Subcutaneous abdominal adipose tissue (tissue), 5 donors: Measurements from ENCODE around the gene TMEM139.

Source experiments
- H3K27ac ChIP-seq: one replicate; pipeline ENCODE4 v1.7.0; 2013; ENCODE audit warnings: low read depth, mild to moderate bottlenecking, inconsistent platforms, low read length, moderate library complexity
- H3K27me3 ChIP-seq, 5 donors: one replicate each; pipeline ENCODE4 v1.7.0; 2013; ENCODE audit warnings: low read length in 5 of 5, inconsistent platforms in 1 of 5; ENCODE audit not compliant: control insufficient read depth in 5 of 5, insufficient read depth in 4 of 5
- H3K36me3 ChIP-seq, 5 donors: one replicate each; pipeline ENCODE4 v1.7.0; 2013; ENCODE audit warnings: low read length in 5 of 5; ENCODE audit not compliant: control insufficient read depth in 5 of 5, insufficient read depth in 5 of 5
- H3K4me1 ChIP-seq, 5 donors: one replicate each; pipeline ENCODE4 v1.7.0; 2013; ENCODE audit warnings: low read length in 5 of 5, mild to moderate bottlenecking in 3 of 5, moderate library complexity in 1 of 5; ENCODE audit not compliant: control insufficient read depth in 5 of 5, insufficient read depth in 5 of 5
- H3K4me3 ChIP-seq, 5 donors: one replicate each; pipeline ENCODE4 v1.7.0; 2013; ENCODE audit warnings: low read length in 5 of 5, low read depth in 1 of 5
- H3K9ac ChIP-seq, 5 donors: one replicate each; pipeline ENCODE4 v1.7.0; 2013; ENCODE audit warnings: low read length in 5 of 5, mild to moderate bottlenecking in 4 of 5, moderate library complexity in 3 of 5
- H3K9me3 ChIP-seq, 5 donors: one replicate each; pipeline ENCODE4 v1.7.0; 2013; ENCODE audit warnings: low read length in 5 of 5; ENCODE audit not compliant: control insufficient read depth in 5 of 5
- donor health status: healthy.
- donor health status: healthy.
- donor health status: healthy.
- donor health status: healthy.
- donor health status: healthy.

The TMEM139 gene

DNA sequence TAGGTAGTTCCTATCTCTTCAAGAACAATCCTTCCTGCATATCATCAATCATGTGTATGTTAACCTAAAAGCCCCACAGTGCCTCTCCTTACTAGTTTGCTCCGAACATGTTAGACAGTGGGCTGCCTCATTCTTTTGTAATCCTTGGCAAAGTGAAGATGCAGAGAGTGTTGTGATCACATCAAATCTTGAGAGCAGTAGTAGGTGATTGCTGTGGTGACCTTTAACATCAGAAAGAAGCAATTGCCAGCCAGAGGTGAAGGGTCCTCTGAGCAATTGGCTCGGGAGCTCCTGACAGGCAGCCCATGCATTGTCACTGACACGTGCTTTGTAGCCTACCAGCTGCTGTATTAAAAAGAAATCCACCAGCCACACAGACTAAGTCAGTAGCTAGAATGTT, 41.1 kb upstream of the TMEM139 start:
- Histone ChIP-seq H3K36me3 (no peaks in the 10 kb centered on the region), H3K4me3 (no peak overlapping the region), H3K27me3 (peaks cover 0 to 7% (median 0%) of the 10 kb centered on the region in 5 donors), H3K4me1 (peaks cover 3 to 4% (median 3%) of the 10 kb centered on the region in 5 donors), H3K9ac (no peak overlapping the region), H3K9me3 (no peaks in the 10 kb centered on the region), H3K27ac (no peak overlapping the region)

DNA sequence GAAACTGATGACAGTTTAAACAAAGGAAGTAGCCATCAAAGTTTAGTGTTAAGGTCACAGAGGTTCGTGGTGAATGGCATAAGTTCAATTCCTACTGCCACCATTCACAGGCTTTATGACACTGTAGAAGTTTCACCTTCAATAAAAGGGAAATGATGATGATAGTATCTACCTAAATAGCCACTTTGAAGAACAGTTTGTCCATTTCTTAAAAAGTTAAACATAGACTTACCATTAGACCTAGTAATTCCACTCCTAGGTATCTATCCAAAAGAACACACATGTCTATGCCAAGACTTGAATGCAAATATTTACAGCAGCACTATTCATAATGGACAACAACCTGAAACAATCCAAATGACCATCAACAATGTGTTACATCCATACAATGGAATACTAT, 40.4 kb upstream of the TMEM139 start:
- H3K9me3 ChIP-seq, result no peaks in the 10 kb centered on the region
- H3K4me1 ChIP-seq, result peaks cover 3 to 4% (median 3%) of the 10 kb centered on the region in 5 donors
- no peak overlapping the region for H3K27ac ChIP-seq
- no peak overlapping the region for H3K4me3 ChIP-seq
- H3K27me3 ChIP-seq, result peaks cover 0 to 10% (median 0%) of the 10 kb centered on the region in 5 donors
- H3K36me3 ChIP-seq, result no peaks in the 10 kb centered on the region
- H3K9ac ChIP-seq, result no peak overlapping the region

DNA sequence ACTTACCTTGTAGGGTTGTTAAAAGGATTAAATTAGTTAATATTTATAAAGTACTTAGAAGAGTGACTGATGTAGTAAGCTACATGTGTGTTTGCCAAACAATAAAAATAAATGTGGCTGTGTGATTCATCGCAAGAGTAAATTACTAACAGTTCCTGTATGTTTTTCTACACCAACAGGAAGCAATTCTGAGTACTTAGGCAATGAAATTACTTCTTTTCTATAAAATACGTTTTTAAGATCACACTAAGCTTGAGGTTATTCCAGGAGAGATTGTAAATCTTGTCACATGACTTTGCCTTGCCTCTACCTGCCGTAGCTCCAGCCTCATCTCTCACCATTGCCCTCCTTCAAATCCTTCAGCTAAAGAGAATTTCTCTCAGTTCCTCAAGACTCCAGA, 39.6 kb upstream of the TMEM139 start:
- Histone ChIP-seq H3K27me3 (peaks cover 0 to 10% (median 0%) of the 10 kb centered on the region in 5 donors), H3K9me3 (no peaks in the 10 kb centered on the region), H3K4me1 (peaks cover 3 to 4% (median 3%) of the 10 kb centered on the region in 5 donors), H3K9ac (no peak overlapping the region), H3K36me3 (no peaks in the 10 kb centered on the region), H3K27ac (no peak overlapping the region), H3K4me3 (no peak overlapping the region)

DNA sequence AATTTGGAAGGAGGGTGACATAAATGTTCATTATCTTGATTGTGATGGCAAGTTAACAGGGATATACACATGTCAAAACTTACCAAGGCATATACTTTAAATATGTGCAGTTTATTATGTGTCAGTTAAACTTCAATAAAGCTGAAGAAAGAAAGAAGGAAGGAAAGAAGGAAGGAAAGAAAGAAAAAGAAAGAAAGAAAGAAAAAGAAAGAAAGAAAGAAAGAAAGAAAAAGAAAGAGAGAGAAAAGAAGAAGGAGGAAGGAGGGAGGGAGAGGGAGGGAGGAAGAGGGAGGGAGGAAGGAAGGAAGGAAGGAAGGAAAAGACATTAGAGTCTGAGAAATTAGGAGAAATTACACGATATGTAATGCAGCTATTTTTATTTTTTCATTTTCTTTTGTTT, 37.4 kb upstream of the TMEM139 start:
- H3K36me3 ChIP-seq, result no peaks in the 10 kb centered on the region
- H3K9me3 ChIP-seq, result no peaks in the 10 kb centered on the region
- peaks cover 0 to 9% (median 0%) of the 10 kb centered on the region in 5 donors for H3K27me3 ChIP-seq
- H3K4me1 ChIP-seq, result no peaks in the 10 kb centered on the region
- H3K4me3 ChIP-seq, result no peak overlapping the region
- H3K27ac ChIP-seq, result no peak overlapping the region
- H3K9ac ChIP-seq, result no peak overlapping the region

DNA sequence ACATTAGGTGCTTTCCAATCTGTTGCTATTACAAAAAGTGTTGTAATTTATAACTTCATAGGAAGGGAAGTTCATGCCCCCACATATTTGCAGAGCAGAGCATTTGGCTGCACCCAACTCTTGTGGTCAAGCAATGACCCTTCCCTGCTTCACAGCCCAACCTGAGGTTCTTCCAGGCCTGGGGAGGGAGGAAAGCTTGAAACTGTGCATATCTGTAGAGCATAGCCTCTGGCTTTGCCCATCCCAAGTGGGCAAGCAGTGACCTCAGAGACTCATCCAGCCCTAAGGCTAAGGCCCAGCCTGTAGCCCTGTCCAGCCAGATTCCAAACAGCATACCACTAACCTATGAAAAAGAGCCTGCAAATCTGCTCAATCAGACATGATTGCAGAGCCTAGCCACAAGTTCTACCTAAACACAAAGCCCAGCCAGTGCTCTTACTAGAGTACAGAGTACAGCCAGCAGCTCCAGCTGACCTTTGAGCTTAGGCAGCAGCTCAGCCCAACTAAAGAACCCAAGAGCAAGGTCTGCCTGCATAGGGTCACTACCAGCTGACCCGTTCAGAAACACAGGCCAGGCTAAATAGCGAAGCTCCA, 35.9 kb upstream of the TMEM139 start:
- no peaks in the 10 kb centered on the region for H3K36me3 ChIP-seq
- H3K27me3 ChIP-seq, result peaks cover 0 to 7% (median 0%) of the 10 kb centered on the region in 5 donors
- H3K27ac ChIP-seq, result no peak overlapping the region
- no peak overlapping the region for H3K4me3 ChIP-seq
- H3K4me1 ChIP-seq, result no peaks in the 10 kb centered on the region
- no peaks in the 10 kb centered on the region for H3K9me3 ChIP-seq
- H3K9ac ChIP-seq, result no peak overlapping the region

DNA sequence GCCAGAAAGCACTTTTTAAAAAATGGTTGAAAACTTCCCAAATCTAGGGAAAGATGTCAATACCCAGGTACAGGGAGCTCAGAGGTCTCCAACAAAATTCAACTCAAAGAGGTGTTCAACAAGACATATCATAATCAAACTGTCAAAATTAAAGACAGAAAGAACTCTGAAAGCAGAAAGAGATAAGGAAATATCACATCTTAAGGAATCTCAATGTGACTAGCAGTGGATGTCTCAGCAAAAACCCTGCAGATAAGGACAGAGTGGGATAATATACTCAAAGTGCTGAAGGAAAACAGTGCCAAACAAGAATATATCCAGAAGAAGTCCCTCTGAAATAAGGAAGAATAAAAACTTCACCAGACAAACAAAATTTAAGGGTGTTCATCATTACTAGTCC, 34.6 kb upstream of the TMEM139 start:
- no peak overlapping the region for H3K27ac ChIP-seq

DNA sequence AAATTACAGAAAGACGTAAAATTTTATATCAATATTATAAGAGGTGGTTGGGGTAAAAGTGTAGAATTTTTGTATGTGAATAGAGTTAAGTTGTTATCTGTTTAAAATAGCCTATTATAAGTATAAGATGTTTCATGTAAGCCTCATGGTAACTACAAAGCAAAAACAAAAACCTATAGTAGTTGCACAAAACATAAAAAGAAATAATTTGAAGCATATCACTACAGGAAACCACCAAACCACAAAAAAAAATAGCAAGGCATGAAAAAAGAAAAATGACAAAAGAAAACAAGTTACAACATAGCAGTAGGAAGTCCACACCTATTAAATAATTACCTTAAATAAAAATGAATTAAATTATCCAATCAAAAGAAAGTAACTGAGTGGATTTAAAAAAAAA, 33.9 kb upstream of the TMEM139 start:
- Histone ChIP-seq H3K36me3 (no peaks in the 10 kb centered on the region), H3K9ac (no peak overlapping the region), H3K27me3 (peaks cover 0 to 4% (median 0%) of the 10 kb centered on the region in 5 donors), H3K4me3 (no peak overlapping the region), H3K4me1 (no peaks in the 10 kb centered on the region), H3K27ac (no peak overlapping the region), H3K9me3 (no peaks in the 10 kb centered on the region)

More for the DNA sequence above, 34.6 kb upstream of the TMEM139 start:
- Histone ChIP-seq H3K4me1 (no peaks in the 10 kb centered on the region), H3K9me3 (no peaks in the 10 kb centered on the region), H3K27me3 (peaks cover 0 to 4% (median 0%) of the 10 kb centered on the region in 5 donors), H3K36me3 (no peaks in the 10 kb centered on the region), H3K9ac (no peak overlapping the region), H3K4me3 (no peak overlapping the region)

DNA sequence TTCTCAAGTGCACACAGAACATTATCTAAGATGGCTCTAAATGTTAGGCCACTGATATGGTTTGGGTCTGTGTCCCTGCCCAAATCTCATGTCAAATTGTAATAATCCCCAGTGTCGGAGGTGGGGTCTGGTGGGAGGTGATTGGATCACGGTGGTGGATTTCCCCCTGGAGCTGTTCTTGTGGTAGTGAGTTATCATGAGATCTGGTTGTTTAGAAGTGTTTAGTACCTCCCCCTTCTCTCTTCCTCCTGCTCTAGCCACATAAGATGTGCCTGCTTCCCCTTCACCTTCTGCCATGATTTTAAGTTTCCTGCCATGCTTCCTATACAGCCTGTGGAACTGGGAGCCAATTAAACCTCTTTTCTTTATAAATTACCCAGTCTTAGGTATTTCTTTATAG, 32.8 kb upstream of the TMEM139 start:
- no peak overlapping the region for H3K27ac ChIP-seq
- H3K4me1 ChIP-seq, result no peaks in the 10 kb centered on the region
- no peaks in the 10 kb centered on the region for H3K36me3 ChIP-seq
- H3K9ac ChIP-seq, result no peak overlapping the region
- H3K27me3 ChIP-seq, result peaks cover 0 to 3% (median 0%) of the 10 kb centered on the region in 5 donors
- H3K9me3 ChIP-seq, result no peaks in the 10 kb centered on the region
- no peak overlapping the region for H3K4me3 ChIP-seq

DNA sequence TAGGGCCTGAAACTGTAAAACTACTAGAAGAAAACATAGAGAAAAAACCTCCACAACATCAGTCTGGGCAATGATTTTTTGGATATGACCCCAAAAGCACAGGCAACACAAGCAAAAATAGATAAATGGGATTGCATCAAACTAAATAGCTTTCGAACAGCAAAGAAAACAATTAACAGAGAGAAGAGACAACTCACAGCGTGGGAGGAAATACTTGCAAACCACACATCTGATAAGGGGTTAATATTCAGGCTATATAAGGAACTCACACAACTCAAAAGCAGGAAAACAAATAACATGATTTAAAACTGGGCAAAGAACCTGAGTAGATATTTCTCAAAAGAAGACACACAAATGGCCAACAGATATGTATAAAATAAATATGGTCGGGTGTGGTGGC, 29.2 kb upstream of the TMEM139 start:
- Histone ChIP-seq H3K4me1 (no peaks in the 10 kb centered on the region), H3K9me3 (no peaks in the 10 kb centered on the region), H3K27ac (no peak overlapping the region), H3K36me3 (no peaks in the 10 kb centered on the region), H3K9ac (no peak overlapping the region), H3K27me3 (no peaks in the 10 kb centered on the region), H3K4me3 (no peak overlapping the region)

DNA sequence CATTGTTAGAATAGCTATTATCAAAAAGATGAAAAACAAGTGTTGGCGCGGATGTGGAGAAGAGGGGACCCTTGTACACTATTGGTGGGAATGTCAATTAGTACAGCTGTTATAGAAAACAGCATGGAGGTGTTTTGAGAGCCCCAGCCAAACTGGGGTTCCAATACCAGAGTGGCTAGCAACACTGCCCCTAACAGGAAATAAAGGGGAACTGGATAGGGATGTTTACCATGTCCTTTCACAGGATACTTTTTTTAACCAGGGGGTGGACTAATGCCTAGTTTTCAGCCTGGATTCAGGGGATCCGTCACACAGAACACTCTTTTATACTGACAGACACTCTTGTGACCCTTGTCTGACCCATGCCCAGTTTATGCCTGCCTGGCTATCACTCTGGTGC, 28.4 kb upstream of the TMEM139 start:
- no peak overlapping the region for H3K9ac ChIP-seq
- no peaks in the 10 kb centered on the region for H3K27me3 ChIP-seq
- H3K27ac ChIP-seq, result no peak overlapping the region
- no peak overlapping the region for H3K4me3 ChIP-seq
- no peaks in the 10 kb centered on the region for H3K4me1 ChIP-seq
- no peaks in the 10 kb centered on the region for H3K9me3 ChIP-seq
- H3K36me3 ChIP-seq, result no peaks in the 10 kb centered on the region
